ENCODE measurements around the gene DNAJB2.

The DNAJB2 gene

GRCh38 chr2:219279151-219279915 is at the start of gene DNAJB2:
Gene DNAJB2 (plus strand): TSS chr2:219279366. CDS start chr2:219279834, 468 bp downstream.
- peak; percentile 99 for DNase-seq (ENCODE audit: low read depth, low spot score)

- no peak for DNase-seq (ENCODE audit: low read depth, low spot score)
Observed at GRCh38 chr2:219230059-219230540, 49.1 kb upstream of the DNAJB2 start.

GRCh38 chr2:219234331-219234730 is 44.8 kb upstream of the DNAJB2 start:
- no peak for DNase-seq (ENCODE audit: low read depth, low spot score)

- DNase-seq (ENCODE audit: low read depth, low spot score): no peak
Observed at GRCh38 chr2:219243291-219243761, 35.8 kb upstream of the DNAJB2 start.

GRCh38 chr2:219244789-219245147 is 34.4 kb upstream of the DNAJB2 start:
- no peak for DNase-seq (ENCODE audit: low read depth, low spot score)

GRCh38 chr2:219245148-219245898 is 33.8 kb upstream of the DNAJB2 start, which contains the start of the genes GLB1L and STK16:
Gene GLB1L (minus strand): TSS chr2:219245444. CDS start chr2:219243573, 1,871 bp downstream.
Gene STK16 (plus strand): TSS chr2:219245479. CDS start chr2:219246000, 521 bp downstream.
- DNase-seq (ENCODE audit: low read depth, low spot score): peak; percentile 65

DNA sequence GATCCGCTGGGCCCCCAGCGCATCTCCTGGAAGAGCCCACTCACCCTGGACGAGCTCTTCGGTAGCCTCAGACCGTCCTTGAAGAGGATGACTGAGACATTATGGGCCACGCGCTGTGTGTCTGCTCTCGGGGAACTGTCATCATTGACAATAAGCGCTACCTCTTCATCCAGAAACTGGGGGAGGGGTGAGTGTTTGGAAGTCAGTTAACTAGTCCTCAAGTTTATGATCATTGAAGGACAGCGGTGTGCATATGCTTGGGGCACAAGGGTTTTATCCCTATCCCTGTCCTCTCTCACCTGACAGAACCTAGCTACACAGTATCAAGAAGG is 33.3 kb upstream of the DNAJB2 start:
- DNase-seq (ENCODE audit: low read depth, low spot score): no peak

DNA sequence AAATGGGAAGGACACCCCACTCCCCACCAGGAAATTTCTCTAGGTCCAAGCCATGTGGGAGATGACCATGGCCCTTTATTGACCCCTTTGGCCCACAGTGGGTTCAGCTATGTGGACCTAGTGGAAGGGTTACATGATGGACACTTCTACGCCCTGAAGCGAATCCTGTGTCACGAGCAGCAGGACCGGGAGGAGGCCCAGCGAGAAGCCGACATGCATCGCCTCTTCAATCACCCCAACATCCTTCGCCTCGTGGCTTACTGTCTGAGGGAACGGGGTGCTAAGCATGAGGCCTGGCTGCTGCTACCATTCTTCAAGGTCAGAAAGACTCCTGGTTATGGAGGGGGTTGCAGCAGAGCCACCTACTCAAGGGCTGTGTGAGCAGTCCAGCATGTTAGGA is 32.6 kb upstream of the DNAJB2 start:
- no peak for DNase-seq (ENCODE audit: low read depth, low spot score)

- no peak for DNase-seq (ENCODE audit: low read depth, low spot score)
Observed at GRCh38 chr2:219247678-219248642, 31.2 kb upstream of the DNAJB2 start.

- no peak for DNase-seq (ENCODE audit: low read depth, low spot score)
Observed at GRCh38 chr2:219248845-219249202, 30.3 kb upstream of the DNAJB2 start.

DNA sequence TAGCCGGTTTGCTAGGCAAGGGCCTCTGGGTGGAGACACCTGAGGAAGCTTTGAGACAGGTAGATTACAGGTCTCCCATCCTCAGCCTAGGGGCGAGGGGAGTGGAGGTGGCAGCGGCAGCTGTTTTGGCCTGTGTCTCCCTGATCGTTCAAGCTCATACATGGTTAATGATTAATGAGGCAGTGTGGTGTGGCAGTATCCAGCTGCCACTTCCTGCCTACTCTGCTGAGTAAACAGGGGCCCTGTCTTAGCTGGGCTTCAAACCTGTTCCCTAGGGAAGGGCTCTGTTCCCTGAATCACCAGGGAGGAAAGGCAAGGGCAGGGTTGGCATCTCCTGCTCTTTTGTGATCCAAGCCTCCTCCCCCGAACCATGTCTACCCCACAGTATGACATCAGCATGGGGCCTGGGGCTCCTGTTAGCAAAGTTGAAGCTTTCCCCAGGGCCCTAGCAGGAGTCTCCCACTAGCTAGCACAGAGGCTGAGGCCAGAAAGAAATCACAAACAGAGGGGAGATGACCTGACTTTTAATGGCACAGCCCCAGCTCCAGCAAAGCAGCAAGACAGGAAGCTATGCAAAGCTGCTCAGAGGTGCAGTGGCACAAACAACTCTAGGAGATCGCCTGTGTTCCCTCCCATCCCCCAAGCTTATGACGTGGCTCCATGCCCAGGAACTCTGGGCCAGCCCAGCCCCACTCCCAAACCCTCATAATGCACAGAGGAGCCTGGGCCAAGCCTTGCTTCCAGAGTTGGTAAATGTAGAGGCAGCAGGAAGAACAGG is 29.8 kb upstream of the DNAJB2 start:
- no peak for DNase-seq (ENCODE audit: low read depth, low spot score)

DNA sequence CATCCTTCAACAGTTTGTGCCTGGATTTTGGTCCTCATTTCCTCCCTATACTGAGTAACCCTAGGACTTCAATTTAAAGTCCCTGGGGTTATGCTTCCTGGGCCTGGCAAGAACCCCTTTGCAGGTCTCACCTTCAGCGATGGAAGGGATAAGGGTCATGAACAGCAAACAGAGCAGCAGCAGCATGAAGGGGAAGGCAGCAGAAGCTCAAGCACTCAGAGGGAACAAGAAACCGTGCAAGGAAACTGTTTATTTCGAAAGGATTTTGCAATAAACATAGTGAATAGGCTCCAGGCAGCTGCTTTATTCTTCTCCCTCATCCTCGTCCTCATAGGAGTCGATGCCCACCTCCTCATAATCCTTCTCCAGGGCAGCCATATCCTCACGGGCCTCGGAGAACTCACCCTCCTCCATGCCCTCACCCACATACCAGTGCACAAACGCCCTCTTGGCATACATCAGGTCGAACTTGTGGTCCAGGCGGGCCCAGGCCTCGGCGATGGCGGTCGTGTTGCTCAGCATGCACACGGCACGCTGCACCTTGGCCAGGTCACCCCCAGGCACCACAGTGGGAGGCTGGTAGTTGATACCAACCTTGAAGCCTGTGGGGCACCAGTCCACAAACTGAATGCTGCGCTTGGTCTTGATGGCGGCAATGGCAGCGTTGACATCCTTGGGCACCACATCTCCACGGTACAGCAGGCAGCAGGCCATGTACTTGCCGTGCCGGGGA is 29.0 kb upstream of the DNAJB2 start:
- no peak for DNase-seq (ENCODE audit: low read depth, low spot score)

- DNase-seq (ENCODE audit: low read depth, low spot score): no peak
Observed at GRCh38 chr2:219251656-219252055, 27.5 kb upstream of the DNAJB2 start.

DNA sequence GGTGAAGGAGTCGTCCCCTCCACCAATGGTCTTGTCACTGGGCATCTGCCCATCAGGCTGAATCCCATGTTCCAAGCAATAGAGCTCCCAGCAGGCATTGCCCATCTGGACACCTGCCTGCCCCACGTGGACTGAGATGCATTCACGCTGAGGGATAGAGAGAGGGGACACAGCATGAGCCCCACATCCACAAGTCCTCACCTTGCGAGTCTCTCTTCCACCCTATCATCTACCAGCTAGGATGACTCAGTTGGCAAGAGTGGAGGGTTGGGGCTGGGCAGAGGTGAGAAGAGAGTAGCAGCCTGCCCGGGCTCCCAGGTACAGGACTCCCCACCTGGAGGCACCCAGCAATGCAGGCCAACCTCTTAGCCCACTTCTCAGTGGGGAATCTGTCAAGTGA is 27.1 kb upstream of the DNAJB2 start:
- no peak for DNase-seq (ENCODE audit: low read depth, low spot score)

- no peak for DNase-seq (ENCODE audit: low read depth, low spot score)
Observed at GRCh38 chr2:219252570-219252899, 26.6 kb upstream of the DNAJB2 start.

GRCh38 chr2:219252900-219253752 is 26.0 kb upstream of the DNAJB2 start, which contains the start of gene TUBA4B:
Gene TUBA4B (plus strand): TSS chr2:219253243. CDS start chr2:219253408, 165 bp downstream.
- no peak for DNase-seq (ENCODE audit: low read depth, low spot score)

GRCh38 chr2:219253753-219254589 is 25.2 kb upstream of the DNAJB2 start, which contains the start of gene TUBA4A:
Gene TUBA4A (minus strand): TSS chr2:219253918. CDS start chr2:219253858, 60 bp downstream.
- DNase-seq (ENCODE audit: low read depth, low spot score): peak; percentile 75

- DNase-seq (ENCODE audit: low read depth, low spot score): no peak
Observed at GRCh38 chr2:219254590-219255201, 24.5 kb upstream of the DNAJB2 start.

Measured in activated naive CD8-positive, alpha-beta T cell treated with anti-CD3 and anti-CD28 coated beads, Interleukin-2, amount 50 U/mL, for 16 hours (primary cell).